Fibroblast of skin of abdomen (primary cell): ENCODE results near the gene TANC1.

Experiments
- DNase-seq: peaks from one replicate; pipeline ENCODE4 v3.0.0-alpha.2; 2013

TANC1 gene

DNA sequence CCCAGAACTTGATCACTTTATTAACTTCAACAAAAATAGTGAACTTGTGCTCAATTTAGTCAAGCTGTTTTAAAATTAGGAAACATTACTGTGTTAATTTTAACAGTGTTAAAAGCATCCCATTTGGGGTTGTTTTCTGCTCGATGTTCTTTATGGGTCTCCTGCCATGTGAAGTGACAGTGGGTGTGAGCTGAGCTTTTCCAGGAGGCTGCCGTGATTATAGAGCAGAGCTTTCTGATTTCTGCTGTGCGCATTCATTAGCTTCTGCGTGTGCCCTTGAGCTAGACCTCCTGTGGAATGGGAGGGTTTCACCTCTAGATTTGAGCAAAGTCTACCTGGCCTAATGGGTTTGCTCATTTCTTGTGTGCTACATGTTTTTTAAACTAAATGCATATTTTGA, 196.6 kb downstream of the TANC1 start:
- no peak for DNase-seq

DNA sequence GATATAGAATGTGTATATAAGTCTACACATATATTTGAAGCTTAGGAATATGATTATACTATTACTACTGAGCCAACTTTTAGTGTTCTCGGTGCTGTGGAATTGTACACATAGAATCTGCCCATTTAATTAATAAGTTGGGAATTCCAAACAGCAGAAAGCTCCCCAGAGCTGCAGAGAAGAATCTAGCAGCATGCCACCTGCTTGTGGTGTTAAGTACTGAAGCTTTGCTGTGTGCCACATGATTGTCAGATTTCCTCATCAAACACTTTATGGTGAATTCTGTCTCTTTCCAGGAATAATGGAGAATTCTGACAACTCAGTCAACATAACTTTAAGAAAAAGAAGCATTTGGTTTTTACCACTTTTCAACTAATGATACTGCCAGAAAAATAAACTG, 200.3 kb downstream of the TANC1 start:
- DNase-seq: peak; percentile 14

DNA sequence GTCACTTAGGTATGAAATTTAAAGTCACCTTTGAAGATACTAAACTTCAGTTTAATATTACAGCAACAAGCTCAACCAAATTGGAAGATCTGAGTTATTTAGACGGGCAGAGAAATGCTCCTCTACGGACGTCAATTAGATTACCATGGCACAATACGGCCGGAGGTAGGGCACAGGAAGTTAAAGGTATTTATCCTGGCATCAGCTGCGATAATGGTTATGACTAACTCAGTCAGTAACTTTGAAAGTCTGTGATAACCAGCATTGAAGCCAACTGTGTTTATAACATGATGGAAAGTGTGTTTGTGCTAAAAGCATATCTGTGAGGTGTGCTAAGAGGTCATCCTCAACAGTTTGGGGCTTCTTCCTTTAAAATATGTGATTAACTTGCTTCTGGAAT, 200.7 kb downstream of the TANC1 start:
- no peak for DNase-seq

- DNase-seq: no peak
These were observed 204.0 kb downstream of the TANC1 start for GRCh38 chr2:159172403-159172802.

DNA sequence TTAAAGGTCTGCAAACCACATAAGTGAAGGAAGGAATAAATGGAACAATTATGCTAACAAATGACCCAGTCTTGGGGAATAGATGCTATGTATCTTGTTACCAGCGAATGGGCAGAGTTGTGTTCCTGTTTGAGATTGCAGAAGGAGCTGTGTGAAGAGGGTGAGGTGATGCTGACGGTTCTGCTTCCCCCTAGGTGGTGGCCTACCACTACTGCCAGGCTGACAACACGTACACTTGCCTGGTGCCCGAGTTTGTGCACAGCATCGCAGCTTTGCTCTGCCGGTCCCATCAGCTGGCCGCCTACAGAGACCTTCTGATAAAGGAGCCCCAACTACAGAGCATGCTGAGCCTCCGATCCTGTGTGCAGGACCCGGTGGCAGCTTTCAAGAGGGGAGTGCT, 206.3 kb downstream of the TANC1 start:
- DNase-seq: no peak

DNA sequence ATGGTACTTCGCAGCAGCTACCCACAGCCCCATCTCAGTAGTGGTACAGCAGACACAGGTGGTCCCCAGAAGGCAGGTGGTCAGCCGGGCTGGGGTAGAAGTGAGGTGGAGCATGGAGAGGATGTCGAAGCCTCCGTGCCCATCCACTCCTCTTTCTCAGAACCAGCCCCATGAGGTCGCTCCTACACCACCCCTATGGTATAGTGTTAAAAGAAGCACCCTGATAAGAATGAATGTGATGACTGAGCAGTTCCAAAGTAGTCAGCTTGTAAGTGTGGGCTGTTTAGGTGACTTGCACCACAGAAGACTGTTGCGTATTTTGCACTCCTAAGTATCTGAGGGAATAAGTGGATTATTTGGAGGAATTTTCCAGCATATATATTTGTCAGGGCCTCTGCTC, 206.7 kb downstream of the TANC1 start:
- DNase-seq: no peak

- DNase-seq: no peak
These were observed 207.5 kb downstream of the TANC1 start for GRCh38 chr2:159175927-159176326.

- no peak for DNase-seq
These were observed 208.1 kb downstream of the TANC1 start for GRCh38 chr2:159176555-159176954.

DNA sequence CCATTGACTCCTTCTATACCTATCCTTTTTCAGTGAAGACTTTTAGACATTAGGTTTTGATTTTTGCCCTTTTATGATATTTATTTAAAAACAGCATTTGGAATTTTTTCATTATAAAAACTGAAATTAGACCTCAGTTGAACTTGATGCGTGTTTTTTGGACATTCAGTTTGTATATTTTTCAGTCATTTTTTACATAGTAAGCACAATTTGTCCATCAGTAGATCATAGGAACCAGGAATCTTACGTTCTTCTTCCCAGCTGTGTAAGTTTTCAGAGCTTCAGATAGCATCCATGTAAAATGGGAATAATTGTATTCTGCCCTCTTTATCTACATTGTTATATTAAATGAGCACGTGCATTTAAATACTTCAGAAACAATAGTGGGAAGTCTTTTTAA, 208.9 kb downstream of the TANC1 start:
- DNase-seq: no peak

DNA sequence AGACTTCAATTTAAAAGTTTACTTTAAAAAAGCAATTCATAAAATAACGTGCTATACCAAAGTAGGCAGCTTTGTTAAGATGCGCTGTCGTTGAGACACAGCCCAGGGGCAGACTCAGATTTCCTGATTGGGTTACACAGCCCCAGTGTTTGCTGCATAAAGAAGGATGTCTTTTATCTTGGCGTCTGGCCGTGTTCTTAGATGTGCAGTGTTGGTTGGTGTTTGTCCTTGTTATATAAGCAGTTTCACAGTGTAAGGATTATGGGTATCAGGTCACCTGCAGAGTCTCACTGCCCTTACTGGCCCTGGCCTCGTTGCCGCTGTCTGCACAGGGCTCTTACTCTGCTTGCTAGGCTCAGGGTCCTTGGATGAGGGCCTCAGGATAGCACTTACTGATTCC, 209.5 kb downstream of the TANC1 start:
- no peak for DNase-seq

- no peak for DNase-seq
These were observed 210.7 kb downstream of the TANC1 start for GRCh38 chr2:159179096-159179495.

GRCh38 chr2:159179696-159180095, 211.3 kb downstream of the TANC1 start:
- no peak for DNase-seq

DNA sequence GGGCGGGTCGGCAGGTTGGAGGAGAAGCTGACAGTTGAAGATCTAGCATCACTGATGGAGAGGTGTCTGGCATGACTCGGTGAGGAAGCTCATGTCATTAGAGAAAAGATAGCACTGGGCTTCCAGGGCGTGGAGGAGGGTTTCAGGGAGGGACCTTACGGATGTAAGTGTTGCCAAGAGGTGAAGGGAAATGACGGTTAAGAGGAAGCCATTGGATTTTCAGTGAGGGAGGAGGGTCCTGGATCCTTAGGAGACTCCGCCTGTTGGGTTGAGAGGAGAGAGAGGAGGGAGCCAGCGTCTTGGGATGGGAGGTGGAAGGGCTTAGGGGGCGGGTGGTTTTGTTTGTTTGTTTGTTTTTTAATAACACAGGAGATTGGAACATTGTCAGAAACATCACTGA, 214.9 kb downstream of the TANC1 start:
- DNase-seq: no peak

DNA sequence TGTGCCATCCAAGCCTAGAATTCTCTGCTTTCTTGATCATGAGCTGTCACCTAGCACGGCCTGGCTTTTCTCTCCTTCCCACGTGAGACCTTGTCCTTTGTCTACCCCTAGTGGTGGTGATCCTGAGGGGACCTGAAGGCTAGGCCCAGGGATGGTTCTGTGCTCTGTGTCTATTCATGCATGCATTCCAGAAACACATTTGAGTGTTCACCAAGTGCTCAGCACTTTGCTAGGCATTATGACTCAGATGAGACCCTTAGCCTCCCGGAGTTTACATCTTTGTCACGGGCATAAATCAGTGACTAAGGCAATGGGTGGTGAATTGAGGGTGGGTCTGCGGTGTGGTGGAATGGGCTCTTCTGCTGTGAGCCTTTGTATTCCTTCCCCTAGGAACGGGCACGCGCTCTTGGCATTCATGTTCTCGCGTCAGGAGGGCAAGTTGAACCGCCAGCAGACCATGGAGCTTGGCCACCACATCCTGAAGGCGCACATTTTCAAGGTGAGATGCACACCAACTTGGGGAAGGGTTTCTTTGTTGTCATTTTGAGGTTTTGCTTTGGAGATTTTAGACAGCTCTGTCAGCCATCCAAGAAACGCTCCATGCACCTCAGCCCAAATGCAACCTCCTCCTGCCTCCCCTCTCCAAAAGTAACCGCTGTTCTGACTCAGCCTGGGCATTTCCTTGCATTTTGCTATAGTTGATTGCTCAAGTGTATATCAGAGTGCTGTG, 217.1 kb downstream of the TANC1 start:
- peak; percentile 86 for DNase-seq

DNA sequence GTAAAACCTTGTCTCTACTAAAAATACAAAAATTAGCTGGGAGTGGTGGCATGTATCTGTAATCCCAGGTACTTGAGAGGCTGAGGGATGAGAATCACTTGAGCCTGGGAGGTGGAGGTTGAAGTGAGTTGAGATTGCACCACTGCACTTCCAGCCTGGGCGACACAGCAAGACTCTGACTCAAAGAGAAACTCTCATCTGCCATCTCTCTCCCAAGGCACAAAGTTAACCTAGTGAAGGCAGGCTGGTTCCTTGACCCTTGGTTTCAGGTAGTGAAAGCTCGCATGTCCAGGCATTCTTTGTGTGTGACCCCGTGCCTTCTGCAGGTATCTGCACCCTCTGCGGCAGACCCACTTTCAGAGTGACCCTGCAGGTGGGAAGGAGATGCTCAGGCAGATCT, 218.0 kb downstream of the TANC1 start:
- DNase-seq: no peak

DNA sequence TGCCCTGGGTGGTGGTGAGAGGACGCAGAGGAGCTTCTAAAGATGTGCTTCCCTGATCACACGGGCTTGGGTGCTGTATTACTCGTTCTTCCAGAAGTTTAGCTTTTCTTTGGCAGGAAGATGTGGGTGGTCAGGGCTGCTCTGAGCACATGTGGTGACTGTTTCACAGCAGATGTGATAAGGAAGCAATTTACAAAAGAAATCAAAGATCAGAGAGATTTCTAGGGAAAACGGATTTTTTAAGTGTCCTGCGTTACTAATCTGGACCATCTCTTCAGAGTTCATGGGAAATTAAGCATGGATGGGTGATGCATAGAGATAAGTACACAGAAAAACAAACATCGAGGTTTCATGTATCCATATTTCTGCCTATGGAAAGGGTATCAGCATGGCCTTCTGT, 218.7 kb downstream of the TANC1 start:
- peak; percentile 13 for DNase-seq

DNA sequence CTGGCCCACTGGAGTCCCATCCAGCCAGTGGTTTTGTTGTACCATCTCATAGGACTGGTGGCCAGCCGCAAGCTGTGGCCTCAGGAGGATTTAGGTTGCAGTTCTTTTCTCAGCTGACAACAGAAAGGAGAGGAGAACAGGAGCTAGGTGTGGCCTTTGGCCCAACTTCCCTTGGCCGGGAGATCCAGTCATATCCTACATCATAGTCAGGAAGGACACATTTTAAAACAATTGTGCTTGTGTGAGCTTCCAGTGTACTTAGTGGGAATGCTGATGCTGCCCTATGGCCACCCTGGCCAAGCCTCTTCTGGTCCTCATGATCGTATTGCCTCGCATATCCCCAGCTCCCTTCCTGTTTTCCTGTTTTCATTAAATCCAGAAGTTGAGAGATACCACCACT, 220.0 kb downstream of the TANC1 start:
- DNase-seq: no peak

DNA sequence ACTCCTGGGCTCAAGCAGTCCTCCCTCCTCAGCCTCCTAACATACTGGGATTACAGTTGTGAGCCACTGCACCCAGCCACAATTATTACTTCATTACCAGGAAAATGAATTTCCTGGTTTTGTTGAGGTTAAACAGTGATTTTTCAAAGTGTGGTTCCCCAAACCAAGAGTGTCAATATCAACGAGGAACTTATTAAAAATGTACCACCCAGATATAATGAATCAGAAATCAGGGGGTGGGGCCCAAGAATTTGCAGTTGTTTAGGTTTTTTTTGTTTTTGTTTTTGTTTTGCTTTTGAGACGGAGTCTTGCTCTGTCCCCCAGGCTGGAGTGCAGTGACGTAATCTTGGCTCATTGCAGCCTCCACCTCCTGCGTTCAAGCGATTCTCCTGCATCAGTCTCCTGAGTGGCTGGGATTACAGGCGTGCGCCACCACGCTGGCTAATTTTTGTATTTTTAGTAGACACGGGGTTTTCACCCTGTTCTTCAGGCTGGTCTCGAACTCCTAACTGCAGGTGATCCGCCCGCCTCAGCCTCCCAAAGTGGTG, 224.0 kb downstream of the TANC1 start:
- DNase-seq: no peak

DNA sequence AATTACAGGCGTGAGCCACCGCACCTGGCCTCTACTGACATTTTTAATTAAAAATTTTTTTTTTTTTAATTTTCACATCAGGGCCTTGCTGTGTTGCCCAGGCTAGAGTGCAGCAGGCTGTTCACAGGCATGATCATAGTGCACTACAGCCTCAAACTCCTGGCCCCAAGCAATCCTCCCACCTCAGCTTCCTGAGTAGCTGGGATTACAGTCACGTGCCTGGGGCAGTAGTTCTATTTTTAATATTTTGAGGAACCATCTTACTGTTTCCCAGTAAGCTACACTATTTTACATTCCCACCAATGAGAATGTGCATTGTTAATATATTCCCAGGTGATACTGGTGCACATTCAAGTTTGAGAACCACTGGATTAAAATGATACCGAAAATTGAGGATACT, 225.4 kb downstream of the TANC1 start:
- DNase-seq: no peak

- no peak for DNase-seq
These were observed 225.8 kb downstream of the TANC1 start for GRCh38 chr2:159194241-159194640.

- no peak for DNase-seq
These were observed 227.3 kb downstream of the TANC1 start for GRCh38 chr2:159195697-159196096.

DNA sequence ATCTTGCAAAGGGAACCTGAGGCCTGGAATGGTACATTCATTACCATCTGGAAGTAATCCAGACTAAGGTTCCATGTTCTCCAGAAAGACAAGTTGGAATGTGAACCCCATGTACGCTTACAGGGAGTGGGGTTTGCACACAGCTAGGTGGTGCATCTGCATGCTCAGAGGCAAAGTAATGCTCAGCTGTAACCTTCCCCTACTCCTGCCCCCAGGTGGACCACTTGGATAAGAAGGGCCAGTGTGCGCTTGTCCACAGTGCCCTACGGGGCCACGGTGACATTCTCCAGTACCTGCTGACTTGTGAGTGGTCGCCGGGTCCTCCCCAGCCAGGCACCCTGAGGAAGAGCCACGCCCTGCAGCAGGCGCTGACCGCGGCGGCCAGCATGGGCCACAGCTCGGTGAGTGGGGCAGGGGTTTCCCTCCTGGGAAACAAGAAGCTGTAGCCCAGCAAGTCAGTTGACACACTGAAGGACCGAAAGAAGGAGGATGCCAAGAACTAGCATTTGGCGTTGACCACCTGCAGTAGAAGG, 228.0 kb downstream of the TANC1 start:
- no peak for DNase-seq

DNA sequence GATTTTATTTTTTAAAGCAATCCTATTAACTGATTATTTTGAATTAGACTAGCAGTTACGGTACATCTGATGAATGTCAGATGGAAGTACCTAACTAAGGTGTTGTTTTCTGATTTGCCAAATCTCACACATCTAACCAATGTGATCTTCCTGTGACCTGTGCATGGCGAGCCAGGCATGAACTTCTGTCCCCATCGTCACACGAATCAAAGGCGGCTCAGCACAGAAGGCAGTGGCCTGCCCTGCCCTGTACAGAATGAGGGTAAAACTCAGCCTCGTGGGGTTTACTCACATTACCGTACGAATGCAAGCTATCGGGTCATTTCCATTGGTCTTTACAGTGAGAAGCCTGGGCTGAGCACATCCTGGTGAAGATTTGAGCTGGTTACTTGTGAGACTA, 230.8 kb downstream of the TANC1 start:
- no peak for DNase-seq

DNA sequence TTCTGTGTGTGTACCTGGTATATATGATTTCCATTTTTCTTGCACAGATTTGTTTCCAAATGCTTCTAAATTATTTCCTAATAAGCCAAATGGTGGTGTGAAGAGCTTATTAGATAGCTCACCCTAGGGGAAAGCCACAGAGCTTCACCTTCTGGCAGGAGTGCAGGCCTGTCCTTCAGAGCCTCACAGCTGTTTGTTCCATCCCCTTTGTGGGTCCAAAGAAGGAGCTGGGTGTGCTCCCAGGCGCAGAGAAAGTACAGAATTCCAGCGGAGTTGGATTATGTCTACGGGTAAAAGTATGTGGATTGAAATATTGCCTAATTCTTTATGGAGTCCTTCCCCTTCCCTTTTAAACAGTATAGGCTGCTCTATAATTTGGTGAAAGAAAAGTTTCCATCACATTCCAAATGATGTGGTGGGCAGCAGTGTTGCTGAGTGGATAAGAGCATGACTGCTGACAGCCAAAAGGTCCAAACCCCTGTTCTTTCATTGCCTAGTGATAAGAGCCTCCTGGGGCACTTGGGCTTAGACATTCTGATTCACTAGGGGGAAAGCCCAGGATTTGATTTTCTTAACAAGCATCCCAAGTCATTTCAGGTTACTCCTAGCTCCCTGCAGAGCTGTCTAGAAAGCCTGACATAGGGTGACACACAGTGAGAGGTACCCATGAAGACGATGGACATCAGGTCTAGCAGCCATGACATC, 231.5 kb downstream of the TANC1 start:
- peak; percentile 33 for DNase-seq
